K562 (cell line): Measurements from ENCODE around the gene SIRT2. TPM values are rescaled to one million over a fixed set of nuclear protein-coding genes. Genes with fewer than 3 reads are reported as not detected.
A peak's percentile ranks its signal among the peaks of the same experiment; 100 is the strongest.

Source experiments
- ARHGAP35 ChIP-seq: fragments of 450-650 bp; IDR thresholded peaks from 2 replicates; pipeline ENCODE4 v1.6.1; 2018; ENCODE audit not compliant: partially characterized antibody
- CBFB ChIP-seq: sonication (generic); formaldehyde crosslinking; IDR thresholded peaks from 2 replicates; pipeline ENCODE4 v1.4.0; 2020; ENCODE audit warnings: mild to moderate bottlenecking, missing genetic modification reagents
- CBX3 ChIP-seq, 2 experiments: IDR thresholded peaks; 1 replicate in 1 of 2; 2 replicates in 1 of 2; pipeline ENCODE4 v1.6.1; 2012; ENCODE audit warnings: inconsistent platforms in 2 of 2, low read length in 2 of 2, borderline replicate concordance in 1 of 2, control low read depth in 1 of 2
- CHCHD3 ChIP-seq: fragments of 250-450 bp; sonication (Bioruptor Pico); IDR thresholded peaks from 2 replicates; pipeline ENCODE4 v2.1.2; 2022; ENCODE audit warnings: mild to moderate bottlenecking
- ESRRB ChIP-seq: fragments of 250-450 bp; sonication (Bioruptor Pico); IDR thresholded peaks from 2 replicates; pipeline ENCODE4 v1.5.0; 2020; ENCODE audit warnings: mild to moderate bottlenecking, moderate library complexity, borderline replicate concordance
- ETV6 ChIP-seq, 3 experiments: fragments of 150-350 bp in 1 of 3; sonication (generic) in 1 of 3; formaldehyde crosslinking in 1 of 3; IDR thresholded peaks; 2 replicates each; pipeline versions ENCODE4 v1.6.1 to v1.8.0; 2014 to 2022; ENCODE audit warnings: borderline replicate concordance in 2 of 3, low read depth in 2 of 3, antibody characterized with exemption in 1 of 3, low read length in 1 of 3, mild to moderate bottlenecking in 1 of 3, missing genetic modification reagents in 1 of 3
- FOXA1 ChIP-seq: fragments of 450-650 bp; IDR thresholded peaks from 2 replicates; pipeline ENCODE4 v1.6.1; 2016; ENCODE audit warnings: mild to moderate bottlenecking, borderline replicate concordance
- FOXJ3 ChIP-seq: sonication (generic); formaldehyde crosslinking; IDR thresholded peaks from 2 replicates; pipeline ENCODE4 v1.4.0; 2020; ENCODE audit warnings: mild to moderate bottlenecking, missing genetic modification reagents
- KDM4B ChIP-seq, 2 experiments: fragments of 450-650 bp in 1 of 2; sonication (generic) in 1 of 2; IDR thresholded peaks; 2 replicates each; pipeline ENCODE4 v1.6.1; 2016 to 2017; ENCODE audit warnings: borderline replicate concordance in 2 of 2, antibody characterized with exemption in 1 of 2, low read depth in 1 of 2, mild to moderate bottlenecking in 1 of 2
- KDM5B ChIP-seq: fragments of 200-600 bp; sonication (generic); IDR thresholded peaks from 2 replicates; pipeline ENCODE4 v1.6.1; 2012; ENCODE audit warnings: low read depth, mild to moderate bottlenecking, moderate library complexity, low read length, control low read depth, inconsistent platforms; ENCODE audit not compliant: insufficient replicate concordance
- LCOR ChIP-seq: sonication (generic); formaldehyde crosslinking; IDR thresholded peaks from 2 replicates; pipeline ENCODE4 v1.8.0; 2022; ENCODE audit warnings: mild to moderate bottlenecking, missing genetic modification reagents
- PHB ChIP-seq: fragments of 250-450 bp; sonication (Bioruptor Pico); IDR thresholded peaks from 2 replicates; pipeline ENCODE4 v1.5.0; 2021
- PRPF4 ChIP-seq: fragments of 200-400 bp; formaldehyde crosslinking; IDR thresholded peaks from one replicate; pipeline ENCODE4 v1.6.1; 2017; ENCODE audit warnings: low read length, low read depth, mild to moderate bottlenecking; ENCODE audit not compliant: insufficient read depth, poor library complexity, severe bottlenecking
- RB1 ChIP-seq: fragments of 450-650 bp; IDR thresholded peaks from 2 replicates; pipeline ENCODE4 v1.6.1; 2017; ENCODE audit warnings: low read depth, mild to moderate bottlenecking
- SETDB1 ChIP-seq: IDR thresholded peaks from one replicate; pipeline ENCODE4 v1.6.1; 2012; ENCODE audit warnings: low read length, control low read depth, inconsistent platforms
- SMARCE1 ChIP-seq: fragments of 450-650 bp; IDR thresholded peaks from 2 replicates; pipeline ENCODE4 v1.7.1; 2016; ENCODE audit warnings: mild to moderate bottlenecking
- TAF15 ChIP-seq: fragments of 200-400 bp; formaldehyde crosslinking; IDR thresholded peaks from 2 replicates; pipeline ENCODE4 v1.6.1; 2017; ENCODE audit warnings: mild to moderate bottlenecking, low read depth, low read length, moderate library complexity
- ZNF133 ChIP-seq: fragments of 250-450 bp; sonication (Bioruptor Pico); IDR thresholded peaks from 2 replicates; pipeline ENCODE4 v1.4.0; 2020; ENCODE audit warnings: mild to moderate bottlenecking
- ZNF24 ChIP-seq: fragments of 450-650 bp; IDR thresholded peaks from 2 replicates; pipeline ENCODE4 v1.6.1; 2016
- ZNF408 ChIP-seq: fragments of 250-450 bp; sonication (Bioruptor Pico); IDR thresholded peaks from 2 replicates; pipeline ENCODE4 v1.4.0; 2020; ENCODE audit warnings: low read depth, mild to moderate bottlenecking, moderate library complexity
- ZNF780A ChIP-seq: fragments of 250-450 bp; sonication (Bioruptor Pico); IDR thresholded peaks from 2 replicates; pipeline ENCODE4 v1.5.0; 2021; ENCODE audit warnings: mild to moderate bottlenecking
- polyA plus RNA-seq, 8 experiments: library from polyadenylated mRNA; depleted of rRNA in 4 of 8; stranded (reverse) in 5 of 8; unstranded in 3 of 8; fragments of >200 nt; fragmentation: Nextera tagmentation in 2 of 8; fragmentation: Illumina TruSeq in 1 of 8; extraction: Ambion mirVana in 2 of 8; extraction: Trizol in 1 of 8; gene quantifications; 2 replicates each; pipeline versions ENCODE4 v1.2.1 to v1.2.3, GENCODE V29; 2011 to 2014; ENCODE audit warnings: inconsistent platforms in 1 of 8, missing spikeins in 1 of 8
- total RNA-seq, 7 experiments: library from RNA; depleted of rRNA in 6 of 7; stranded (reverse); fragments of >200 nt in 6 of 7; fragmentation: Illumina TruSeq in 2 of 7; extraction: Trizol in 2 of 7; gene quantifications; 2 replicates each; pipeline versions ENCODE4 v1.2.1 to v1.2.3, GENCODE V29; 2011 to 2021; ENCODE audit warnings: low replicate concordance in 1 of 7
- TF ChIP-seq, protein P1 (sequence below), 2 experiments: fragments of 450-650 bp in 1 of 2; sonication (generic) in 1 of 2; formaldehyde crosslinking; conservative IDR thresholded peaks; 2 replicates each; pipeline versions ENCODE4 v1.4.0 to v1.8.1; 2020 to 2022; ENCODE audit warnings: mild to moderate bottlenecking in 1 of 2, missing genetic modification reagents in 1 of 2
- TF ChIP-seq, protein P2 (sequence below): fragments of 250-450 bp; sonication (Bioruptor Pico); IDR thresholded peaks from 2 replicates; pipeline ENCODE4 v1.8.0; 2022; ENCODE audit warnings: moderate library complexity, mild to moderate bottlenecking, inconsistent platforms
- TF ChIP-seq, protein P3 (sequence below): fragments of 250-450 bp; sonication (Bioruptor Pico); IDR thresholded peaks from 2 replicates; pipeline ENCODE4 v1.9.0; 2021; ENCODE audit warnings: mild to moderate bottlenecking, inconsistent platforms

Gene SIRT2
- total and polyA plus RNA-seq, 9 of the 15 experiments (the other 6 are each of a cell fraction or from before 2014, with no cell fraction given): 2.3 to 35.2 (median 22.9) TPM

DNA sequence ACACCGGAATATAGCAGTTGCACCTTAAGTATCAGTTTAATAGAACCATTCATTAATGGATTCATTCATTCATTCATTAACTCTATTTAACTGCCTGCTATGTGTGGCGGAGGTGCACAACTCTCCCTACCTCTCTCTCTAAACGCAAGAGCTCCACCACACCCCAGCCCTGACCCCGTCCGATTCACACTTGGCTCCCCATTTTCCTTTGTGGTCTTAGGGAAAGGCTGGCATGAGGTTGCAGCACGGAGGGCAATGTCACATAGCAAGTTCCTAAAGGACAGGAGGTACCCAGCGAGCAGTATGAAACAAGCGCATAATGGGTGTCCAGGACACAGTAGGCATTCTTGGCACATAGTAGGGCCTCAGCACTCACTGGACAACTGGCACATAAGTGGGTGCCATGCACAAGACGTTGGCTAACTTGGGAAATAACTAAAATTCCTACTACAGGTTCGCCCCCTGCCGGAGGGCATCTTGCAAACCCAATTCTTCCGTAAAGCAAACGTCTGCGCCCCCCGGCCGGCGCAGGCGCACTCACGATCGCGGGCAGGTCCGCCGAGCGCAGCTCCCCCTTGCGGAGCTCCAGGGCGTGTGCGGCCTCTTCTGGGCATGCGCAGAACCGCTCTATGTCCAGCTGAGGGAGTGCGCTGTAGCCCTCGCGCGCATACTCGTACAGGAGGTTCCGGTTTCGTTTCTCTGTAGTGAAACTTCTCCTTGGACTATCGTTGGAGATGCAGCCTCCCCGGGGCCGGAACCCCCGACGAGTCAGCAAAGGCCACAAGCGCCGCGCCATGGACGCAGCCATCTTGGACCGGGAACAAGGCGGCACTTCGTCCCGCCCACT, 30.7 kb upstream of the SIRT2 start, which contains the start of gene SARS2 (continued):
- TF ChIP-seq ZNF24 (peak; percentile 94), ARHGAP35 (no peak), ZNF133 (CRISPR knock-in tag) (no peak), FOXA1 (no peak), PRPF4 (no peak), SETDB1 (no peak), RB1 (peak; percentile 94), CHCHD3 (no peak), KDM4B (IDR thresholded peaks at IDR 0.05; ENCODE audit: borderline replicate concordance in 2 of 2, low read depth in 1 of 2) (0 out of 4 replicates have a peak, but pooled peaks of 1 of the 2 experiments have one; percentile 33), ETV6 (IDR thresholded peaks at IDR 0.05; ENCODE audit: borderline replicate concordance in 1 of 2, low read depth in 2 of 2, low read length in 1 of 2) (peak in 1 of 2 experiments; percentile 59; a peak in 1 of 4 replicates), ETV6 (CRISPR knock-in tag; IDR thresholded peaks at IDR 0.05; ENCODE audit: borderline replicate concordance) (no peak), LCOR (CRISPR knock-in tag) (peak; percentile 38; the same call in 1 of the 2 replicates), ZNF408 (CRISPR knock-in tag) (no peak), PHB (CRISPR knock-in tag) (no peak), TAF15 (no peak), FOXJ3 (CRISPR knock-in tag) (no peak), ESRRB (CRISPR knock-in tag) (no peak), KDM5B (peak; percentile 71), CBX3 (IDR thresholded peaks at IDR 0.05; ENCODE audit: borderline replicate concordance in 1 of 2, low read length in 2 of 2) (peak in 1 of 2 experiments; percentile 67; a peak in 1 of 3 replicates), CBFB (CRISPR knock-in tag) (no peak), ZNF780A (CRISPR knock-in tag) (no peak), SMARCE1 (no peak)
- TF ChIP-seq, protein P1, sequence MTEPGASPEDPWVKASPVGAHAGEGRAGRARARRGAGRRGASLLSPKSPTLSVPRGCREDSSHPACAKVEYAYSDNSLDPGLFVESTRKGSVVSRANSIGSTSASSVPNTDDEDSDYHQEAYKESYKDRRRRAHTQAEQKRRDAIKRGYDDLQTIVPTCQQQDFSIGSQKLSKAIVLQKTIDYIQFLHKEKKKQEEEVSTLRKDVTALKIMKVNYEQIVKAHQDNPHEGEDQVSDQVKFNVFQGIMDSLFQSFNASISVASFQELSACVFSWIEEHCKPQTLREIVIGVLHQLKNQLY (CRISPR knock-in tag; conservative IDR thresholded peaks at IDR 0.05): no peak
- TF ChIP-seq, protein P2, sequence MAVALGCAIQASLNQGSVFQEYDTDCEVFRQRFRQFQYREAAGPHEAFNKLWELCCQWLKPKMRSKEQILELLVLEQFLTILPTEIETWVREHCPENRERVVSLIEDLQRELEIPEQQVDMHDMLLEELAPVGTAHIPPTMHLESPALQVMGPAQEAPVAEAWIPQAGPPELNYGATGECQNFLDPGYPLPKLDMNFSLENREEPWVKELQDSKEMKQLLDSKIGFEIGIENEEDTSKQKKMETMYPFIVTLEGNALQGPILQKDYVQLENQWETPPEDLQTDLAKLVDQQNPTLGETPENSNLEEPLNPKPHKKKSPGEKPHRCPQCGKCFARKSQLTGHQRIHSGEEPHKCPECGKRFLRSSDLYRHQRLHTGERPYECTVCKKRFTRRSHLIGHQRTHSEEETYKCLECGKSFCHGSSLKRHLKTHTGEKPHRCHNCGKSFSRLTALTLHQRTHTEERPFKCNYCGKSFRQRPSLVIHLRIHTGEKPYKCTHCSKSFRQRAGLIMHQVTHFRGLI (CRISPR knock-in tag): 0 out of 2 replicates have a peak, but pooled peaks have one; percentile 22
- TF ChIP-seq, protein P3, sequence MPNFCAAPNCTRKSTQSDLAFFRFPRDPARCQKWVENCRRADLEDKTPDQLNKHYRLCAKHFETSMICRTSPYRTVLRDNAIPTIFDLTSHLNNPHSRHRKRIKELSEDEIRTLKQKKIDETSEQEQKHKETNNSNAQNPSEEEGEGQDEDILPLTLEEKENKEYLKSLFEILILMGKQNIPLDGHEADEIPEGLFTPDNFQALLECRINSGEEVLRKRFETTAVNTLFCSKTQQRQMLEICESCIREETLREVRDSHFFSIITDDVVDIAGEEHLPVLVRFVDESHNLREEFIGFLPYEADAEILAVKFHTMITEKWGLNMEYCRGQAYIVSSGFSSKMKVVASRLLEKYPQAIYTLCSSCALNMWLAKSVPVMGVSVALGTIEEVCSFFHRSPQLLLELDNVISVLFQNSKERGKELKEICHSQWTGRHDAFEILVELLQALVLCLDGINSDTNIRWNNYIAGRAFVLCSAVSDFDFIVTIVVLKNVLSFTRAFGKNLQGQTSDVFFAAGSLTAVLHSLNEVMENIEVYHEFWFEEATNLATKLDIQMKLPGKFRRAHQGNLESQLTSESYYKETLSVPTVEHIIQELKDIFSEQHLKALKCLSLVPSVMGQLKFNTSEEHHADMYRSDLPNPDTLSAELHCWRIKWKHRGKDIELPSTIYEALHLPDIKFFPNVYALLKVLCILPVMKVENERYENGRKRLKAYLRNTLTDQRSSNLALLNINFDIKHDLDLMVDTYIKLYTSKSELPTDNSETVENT (CRISPR knock-in tag): no peak; the same call in 1 of the 2 replicates
